Thyroid gland (tissue), 4 donors: Measurements from ENCODE around the gene HOXD8. TPM values are rescaled to one million over a fixed set of nuclear protein-coding genes. Genes with fewer than 3 reads are reported as not detected.

Source experiments
- DNase-seq, 2 donors: peaks; one replicate each; pipeline ENCODE4 v3.0.0-alpha.2; 2019
- H3K27ac ChIP-seq, 3 donors: fragments of 200-600 bp; sonication (generic); 1 replicate in 2 of 3; 2 replicates in 1 of 3; pipeline ENCODE4 v1.5.1; 2016 to 2019; ENCODE audit warnings: mild to moderate bottlenecking in 1 of 3, moderate library complexity in 1 of 3
- H3K27me3 ChIP-seq: fragments of 200-600 bp; sonication (generic); one replicate; pipeline ENCODE4 v1.5.1; 2019
- H3K36me3 ChIP-seq, 2 donors: fragments of 200-600 bp; sonication (generic); one replicate each; pipeline ENCODE4 v1.5.1; 2016 to 2019
- H3K4me1 ChIP-seq, 2 donors: fragments of 200-600 bp; sonication (generic); one replicate each; pipeline ENCODE4 v1.5.1; 2017 to 2019
- H3K4me3 ChIP-seq, 3 donors: fragments of 200-600 bp; sonication (generic); replicated peaks in 1 of 3; 1 replicate in 2 of 3; 2 replicates in 1 of 3; pipeline ENCODE4 v1.5.1; 2016; ENCODE audit warnings: mild to moderate bottlenecking in 1 of 3
- H3K9me3 ChIP-seq: fragments of 200-600 bp; sonication (generic); one replicate; pipeline ENCODE4 v1.5.1; 2017
- CTCF ChIP-seq, 6 experiments: fragments of 200-600 bp in 3 of 6; fragments of 450-650 bp in 3 of 6; sonication (generic) in 3 of 6; IDR thresholded peaks; one replicate each; pipeline ENCODE4 v1.5.1; 2016 to 2019; ENCODE audit warnings: antibody characterized with exemption in 6 of 6, mild to moderate bottlenecking in 2 of 6, inconsistent platforms in 1 of 6, moderate library complexity in 1 of 6
- POLR2A ChIP-seq, 2 donors: fragments of 450-650 bp; IDR thresholded peaks; one replicate each; pipeline ENCODE4 v1.6.1; 2017; ENCODE audit warnings: antibody characterized with exemption in 2 of 2, mild to moderate bottlenecking in 2 of 2, moderate library complexity in 1 of 2
- WGBS, 2 donors: methylation state at CpG; one replicate each; pipeline ENCODE4 v1.1.5; 2017; 5-methylcytosine and 5-hydroxymethylcytosine counted together
- intact Hi-C: fragments of 100-400 bp; cut with DNase I; formaldehyde crosslinking; loops from one replicate; pipeline ENCODE4 v1.15.1; 2023
- total RNA-seq, 4 donors: library from RNA; depleted of rRNA; stranded (reverse); fragments of >200 nt; gene quantifications; one replicate each; pipeline ENCODE4 v1.2.3, GENCODE V29; 2016

The HOXD8 gene
- total RNA-seq = 10 to 100 TPM in 2 of 4 donors, 1 to 10 TPM in 2; 4.1 to 24.9 (median 9.9) TPM

DNA sequence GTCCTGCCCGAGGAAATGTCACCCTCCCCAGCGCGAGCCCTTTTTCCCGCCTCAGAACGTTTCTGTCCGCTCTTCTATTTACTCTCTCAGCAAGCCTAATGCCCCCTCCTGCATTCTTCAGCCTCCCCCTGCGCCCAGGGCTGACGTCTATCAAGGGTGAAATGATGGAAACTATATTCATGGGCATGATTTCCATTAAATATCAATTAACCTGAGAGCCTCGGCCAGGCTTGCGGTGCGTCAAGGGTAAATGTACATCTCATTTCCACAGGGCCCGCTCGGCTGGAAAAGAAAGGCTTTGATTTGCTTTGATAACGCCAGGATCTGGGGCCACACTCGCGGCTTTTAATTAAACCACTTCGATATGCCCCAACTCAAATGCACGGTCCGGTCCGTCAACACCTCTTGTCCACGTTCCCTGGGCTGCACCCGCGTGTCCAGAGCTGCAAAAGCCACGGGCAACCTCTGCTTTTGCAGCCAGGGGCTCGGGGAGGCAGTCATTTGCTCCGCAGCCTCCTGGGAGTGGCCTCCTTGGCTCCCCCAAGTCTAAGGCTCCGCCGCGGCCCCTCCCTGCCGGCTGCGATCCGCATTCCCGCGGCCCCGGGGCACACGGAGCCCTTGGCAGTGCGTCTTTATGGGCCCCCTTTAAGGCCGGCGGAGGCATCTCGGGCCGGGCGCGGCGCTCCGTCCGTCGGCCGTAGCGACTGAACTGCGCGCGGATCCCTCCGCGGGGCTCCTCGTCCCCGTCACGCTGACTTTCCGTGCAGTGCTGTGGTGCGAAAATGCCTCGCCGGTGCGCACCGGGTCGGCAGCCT, at the start of gene HOXD8:
TSS of gene HOXD8 (plus strand) at position 724 of the 815 bp plus-strand sequence. CDS start 662 bp downstream, outside the sequence.
- peaks cover 5 to 14% of the 10 kb centered on the region in 2 donors for H3K4me1 ChIP-seq
- H3K27me3 ChIP-seq = peaks cover 68% of the 10 kb centered on the region
- peak within 1 kb of the TSS; percentile 12 to 54 (median 50) for H3K27ac ChIP-seq
- intact Hi-C loops = loop anchor here (5.0 to 10.0 kb wide), 3 partner anchors 428 to 1016 kb away; no protein-coding TSS in a partner anchor
- DNase-seq = peak in 1 of 2 donors; percentile 32
- peak within 1 kb of the TSS in 1 of 3 donors; percentile 23 for H3K4me3 ChIP-seq
- H3K36me3 ChIP-seq = no peaks in the 10 kb centered on the region
- WGBS, 2 donors = 4 to 6% methylated on average over 23 to 36 of the region's 64 CpGs
- no peaks in the 10 kb centered on the region for H3K9me3 ChIP-seq
- TF ChIP-seq CTCF (IDR thresholded peaks at IDR 0.05) (no peak), POLR2A (IDR thresholded peaks at IDR 0.05) (no peak)

- Histone ChIP-seq H3K4me3 (no peak overlapping the region), H3K36me3 (no peaks in the 10 kb centered on the region), H3K27me3 (peaks cover 88% of the 10 kb centered on the region), H3K4me1 (peaks cover 5 to 19% of the 10 kb centered on the region in 2 donors), H3K27ac (no peak overlapping the region), H3K9me3 (no peaks in the 10 kb centered on the region)
- intact Hi-C loops = loop anchor here (10.0 kb wide), 1 partner anchor 715 kb away; no protein-coding TSS in a partner anchor
- DNase-seq = no peak
- TF ChIP-seq CTCF (IDR thresholded peaks at IDR 0.05) (peak in 1 of 6 experiments; percentile 32), POLR2A (IDR thresholded peaks at IDR 0.05) (no peak)
- 1 to 3% methylated on average over 8 to 9 of the region's 86 CpGs for WGBS, 2 donors
These were observed 49.5 kb upstream of the HOXD8 start for GRCh38 chr2:176079831-176080539.

- TF ChIP-seq POLR2A (IDR thresholded peaks at IDR 0.05) (no peak), CTCF (IDR thresholded peaks at IDR 0.05) (no peak)
- no peaks in the 10 kb centered on the region for H3K9me3 ChIP-seq
- no peak for DNase-seq
- 11 to 15% methylated on average over 21 to 25 of the region's 68 CpGs for WGBS, 2 donors
- no peaks in the 10 kb centered on the region for H3K36me3 ChIP-seq
- no peak overlapping the region for H3K27ac ChIP-seq
- H3K4me3 ChIP-seq = no peak overlapping the region
- intact Hi-C loops = loop anchor here (10.0 kb wide), 1 partner anchor 716 kb away; no protein-coding TSS in a partner anchor
- H3K4me1 ChIP-seq = peaks cover 5 to 19% of the 10 kb centered on the region in 2 donors
- peaks cover 90% of the 10 kb centered on the region for H3K27me3 ChIP-seq
These were observed 48.7 kb upstream of the HOXD8 start for GRCh38 chr2:176080540-176081375.

GRCh38 chr2:176081376-176081836, 48.1 kb upstream of the HOXD8 start:
- intact Hi-C loops = loop anchor here (10.0 kb wide), 1 partner anchor 717 kb away; no protein-coding TSS in a partner anchor
- WGBS, 2 donors = 8 to 11% methylated on average over 17 of the region's 17 CpGs
- H3K27ac ChIP-seq = no peak overlapping the region
- H3K4me1 ChIP-seq = peaks cover 5 to 19% of the 10 kb centered on the region in 2 donors
- no peak for DNase-seq
- H3K27me3 ChIP-seq = peaks cover 90% of the 10 kb centered on the region
- H3K4me3 ChIP-seq = no peak overlapping the region
- no peaks in the 10 kb centered on the region for H3K9me3 ChIP-seq
- H3K36me3 ChIP-seq = no peaks in the 10 kb centered on the region
- TF ChIP-seq CTCF (IDR thresholded peaks at IDR 0.05) = no peak
- TF ChIP-seq POLR2A (IDR thresholded peaks at IDR 0.05) = no peak
